ENCODE data around the gene MAFG. TPM values are rescaled to one million over a fixed set of nuclear protein-coding genes. Genes with fewer than 3 reads are reported as not detected.

MAFG gene
- total RNA-seq, 1 experiment from 2014 or later = 36.1 TPM

DNA sequence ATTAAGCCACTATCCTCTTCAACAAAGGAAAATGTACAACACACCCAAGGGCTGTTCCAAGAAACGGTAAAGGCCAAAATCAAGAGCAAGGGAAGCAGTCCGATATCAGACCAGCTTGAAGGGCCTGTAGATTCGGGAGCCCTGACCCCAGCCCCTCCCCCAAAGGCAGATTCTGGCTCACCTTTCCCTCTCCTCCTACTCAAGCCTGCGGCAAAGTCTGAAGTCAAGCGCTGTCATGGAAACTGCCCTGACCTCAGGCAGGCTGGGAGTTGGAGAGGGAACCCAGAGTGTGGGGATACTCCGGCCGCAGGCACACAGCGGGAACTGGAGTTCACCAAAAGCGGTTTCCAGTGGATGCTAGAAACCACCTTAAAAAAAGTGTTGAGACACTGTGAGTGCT is 37.9 kb downstream of the MAFG start:
- CTCF ChIA-PET = no interaction called here
- TF ChIP-seq, protein P1, sequence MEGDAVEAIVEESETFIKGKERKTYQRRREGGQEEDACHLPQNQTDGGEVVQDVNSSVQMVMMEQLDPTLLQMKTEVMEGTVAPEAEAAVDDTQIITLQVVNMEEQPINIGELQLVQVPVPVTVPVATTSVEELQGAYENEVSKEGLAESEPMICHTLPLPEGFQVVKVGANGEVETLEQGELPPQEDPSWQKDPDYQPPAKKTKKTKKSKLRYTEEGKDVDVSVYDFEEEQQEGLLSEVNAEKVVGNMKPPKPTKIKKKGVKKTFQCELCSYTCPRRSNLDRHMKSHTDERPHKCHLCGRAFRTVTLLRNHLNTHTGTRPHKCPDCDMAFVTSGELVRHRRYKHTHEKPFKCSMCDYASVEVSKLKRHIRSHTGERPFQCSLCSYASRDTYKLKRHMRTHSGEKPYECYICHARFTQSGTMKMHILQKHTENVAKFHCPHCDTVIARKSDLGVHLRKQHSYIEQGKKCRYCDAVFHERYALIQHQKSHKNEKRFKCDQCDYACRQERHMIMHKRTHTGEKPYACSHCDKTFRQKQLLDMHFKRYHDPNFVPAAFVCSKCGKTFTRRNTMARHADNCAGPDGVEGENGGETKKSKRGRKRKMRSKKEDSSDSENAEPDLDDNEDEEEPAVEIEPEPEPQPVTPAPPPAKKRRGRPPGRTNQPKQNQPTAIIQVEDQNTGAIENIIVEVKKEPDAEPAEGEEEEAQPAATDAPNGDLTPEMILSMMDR (IDR thresholded peaks at IDR 0.05; ENCODE audit: unreplicated experiment) = no peak
- Mint-ChIP-seq H3K36me3 (ENCODE audit: insufficient read depth, unreplicated experiment) (peaks cover 86% of the 10 kb centered on the region), H3K27me3 (ENCODE audit: unreplicated experiment) (no peaks in the 10 kb centered on the region), H3K9me3 (ENCODE audit: low read depth, unreplicated experiment) (no peaks in the 10 kb centered on the region), H3K27ac (ENCODE audit: unreplicated experiment) (peak overlapping the region; percentile 47), H3K4me1 (ENCODE audit: low read depth, unreplicated experiment) (no peaks in the 10 kb centered on the region), H3K4me3 (ENCODE audit: low read depth, unreplicated experiment) (peak overlapping the region; percentile 92)
- no TSS peak for BruUV-seq (replicated peaks)
- intact Hi-C loops (cut with micrococcal nuclease; ENCODE audit: unreplicated experiment) = no loop called here
- no peak for DNase-seq

DNA sequence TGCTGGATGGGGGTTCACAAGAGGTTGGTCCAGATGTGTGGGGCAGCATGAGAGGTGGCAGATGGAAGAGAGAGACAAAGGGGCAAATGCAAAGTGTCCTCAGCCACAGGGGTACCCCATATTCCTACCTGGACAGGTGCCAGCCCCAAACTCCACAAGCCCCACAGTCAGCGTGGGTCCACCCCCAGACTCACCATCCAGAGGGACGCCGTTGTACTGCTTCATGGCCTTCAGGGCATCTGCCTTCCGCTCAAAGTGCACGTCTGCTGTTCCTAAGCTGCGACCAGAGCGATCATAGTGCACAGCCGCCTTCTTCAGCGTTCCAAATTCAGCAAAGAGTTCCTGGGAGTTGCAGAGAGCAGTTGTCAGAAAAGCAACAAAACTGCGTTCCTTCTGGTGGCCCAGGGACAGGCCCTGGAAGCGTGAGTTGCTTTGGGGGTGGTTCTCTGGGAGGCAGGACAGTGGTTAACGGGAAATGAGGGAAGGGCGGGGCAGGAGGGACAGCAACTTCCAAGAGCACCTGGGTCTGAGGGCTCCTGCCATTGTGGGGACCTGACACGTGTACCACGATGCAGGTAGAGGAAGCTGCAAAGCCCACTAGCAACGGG is 38.4 kb downstream of the MAFG start:
- peak overlapping the region; percentile 47 for H3K27ac Mint-ChIP-seq (ENCODE audit: unreplicated experiment)
- TF ChIP-seq, protein P1 (IDR thresholded peaks at IDR 0.05; ENCODE audit: unreplicated experiment) = no peak
- no peaks in the 10 kb centered on the region for H3K4me1 Mint-ChIP-seq (ENCODE audit: low read depth, unreplicated experiment)
- H3K36me3 Mint-ChIP-seq (ENCODE audit: insufficient read depth, unreplicated experiment) = peaks cover 88% of the 10 kb centered on the region
- H3K9me3 Mint-ChIP-seq (ENCODE audit: low read depth, unreplicated experiment) = no peaks in the 10 kb centered on the region
- no TSS peak for BruUV-seq (replicated peaks)
- H3K27me3 Mint-ChIP-seq (ENCODE audit: unreplicated experiment) = no peaks in the 10 kb centered on the region
- CTCF ChIA-PET = no interaction called here
- H3K4me3 Mint-ChIP-seq (ENCODE audit: low read depth, unreplicated experiment) = peak overlapping the region; percentile 92
- DNase-seq = no peak
- intact Hi-C loops (cut with micrococcal nuclease; ENCODE audit: unreplicated experiment) = no loop called here

DNA sequence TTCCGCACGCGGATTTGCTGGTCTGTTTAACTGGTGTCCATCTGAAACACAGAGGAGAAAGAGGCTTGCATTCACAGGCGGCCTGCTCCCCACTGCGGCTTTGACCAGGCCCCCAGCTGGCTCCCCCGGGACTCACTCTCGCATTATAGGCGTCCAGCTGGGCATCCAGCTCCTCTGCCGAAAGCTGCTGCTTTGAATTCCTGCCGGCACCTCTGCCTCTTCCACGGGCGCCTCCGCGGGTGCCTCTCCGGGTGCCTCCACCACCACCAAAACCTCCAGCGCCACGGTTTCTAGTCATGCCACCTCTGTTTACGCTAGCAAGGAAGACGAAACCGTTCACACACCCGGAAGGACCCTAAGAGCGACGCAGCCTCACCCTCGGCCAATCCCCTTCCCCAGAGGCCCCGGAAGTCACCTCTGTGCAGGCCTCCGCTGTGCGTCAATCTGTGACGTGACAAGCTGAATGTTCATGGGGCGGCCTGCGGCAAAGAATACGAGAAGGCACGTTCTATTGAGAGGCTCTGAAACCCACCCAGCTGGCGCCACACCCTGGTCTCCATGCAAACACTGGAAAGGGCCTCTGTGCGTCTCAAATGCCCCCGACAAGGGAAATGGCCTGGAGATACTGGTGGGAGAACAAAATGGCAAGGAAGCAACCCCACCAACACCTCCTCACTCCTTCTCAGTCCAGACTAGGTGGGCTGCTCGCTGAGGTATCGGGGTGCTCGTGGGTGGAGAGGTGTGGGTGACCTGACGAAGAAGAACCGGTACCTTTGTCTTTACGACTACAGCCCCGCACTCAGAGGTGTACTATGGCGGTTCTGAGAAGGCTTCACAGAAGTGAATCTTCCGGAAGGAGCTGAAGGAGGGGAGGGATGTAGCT is 39.2 kb downstream of the MAFG start:
- DNase-seq = no peak
- CTCF ChIA-PET = interaction anchor here (0.6 kb wide), 1 partner anchor 359 kb away, joined by 3 read pairs; no protein-coding TSS in a partner anchor
- no peaks in the 10 kb centered on the region for H3K4me1 Mint-ChIP-seq (ENCODE audit: low read depth, unreplicated experiment)
- TF ChIP-seq, protein P1 (IDR thresholded peaks at IDR 0.05; ENCODE audit: unreplicated experiment) = no peak
- peak overlapping the region; percentile 47 for H3K27ac Mint-ChIP-seq (ENCODE audit: unreplicated experiment)
- intact Hi-C loops (cut with micrococcal nuclease; ENCODE audit: unreplicated experiment) = no loop called here
- BruUV-seq (replicated peaks) = no TSS peak
- H3K4me3 Mint-ChIP-seq (ENCODE audit: low read depth, unreplicated experiment) = peak overlapping the region; percentile 92
- peaks cover 84% of the 10 kb centered on the region for H3K36me3 Mint-ChIP-seq (ENCODE audit: insufficient read depth, unreplicated experiment)
- no peaks in the 10 kb centered on the region for H3K27me3 Mint-ChIP-seq (ENCODE audit: unreplicated experiment)
- H3K9me3 Mint-ChIP-seq (ENCODE audit: low read depth, unreplicated experiment) = no peaks in the 10 kb centered on the region

DNA sequence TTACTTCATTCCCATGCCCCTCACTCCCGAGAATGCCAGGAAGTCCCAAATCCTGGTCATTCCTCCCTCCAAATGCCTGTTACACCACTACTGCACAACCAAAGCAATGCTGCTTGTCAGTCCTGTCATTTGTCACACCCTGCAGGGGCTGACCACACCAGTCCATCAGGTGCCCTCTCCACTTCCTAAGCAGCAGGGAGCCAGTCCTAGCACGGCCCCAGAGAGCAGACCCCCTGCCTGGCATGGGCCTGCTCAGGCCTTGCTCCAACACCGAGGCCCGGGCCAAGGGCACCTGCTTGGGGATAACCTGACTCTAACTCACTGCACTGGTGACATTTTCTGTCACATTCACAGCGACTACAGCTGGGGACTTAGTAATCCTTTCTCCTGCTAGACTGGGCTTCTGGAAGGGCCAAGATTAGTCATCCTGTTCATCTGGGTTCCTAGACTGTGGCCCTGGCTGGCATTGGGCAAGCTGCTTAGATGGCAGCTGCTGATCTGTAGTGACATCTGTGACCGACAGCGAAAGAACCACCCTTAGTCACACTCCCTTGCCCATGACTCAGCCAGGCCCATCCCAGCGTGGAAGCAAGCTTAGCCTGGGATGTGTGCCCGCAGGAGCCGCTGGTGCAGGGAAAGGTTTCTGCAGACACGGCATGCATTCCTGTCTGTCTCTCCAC is 41.5 kb downstream of the MAFG start:
- H3K27me3 Mint-ChIP-seq (ENCODE audit: unreplicated experiment) = no peaks in the 10 kb centered on the region
- H3K9me3 Mint-ChIP-seq (ENCODE audit: low read depth, unreplicated experiment) = no peaks in the 10 kb centered on the region
- CTCF ChIA-PET = no interaction called here
- no TSS peak for BruUV-seq (replicated peaks)
- intact Hi-C loops (cut with micrococcal nuclease; ENCODE audit: unreplicated experiment) = no loop called here
- H3K36me3 Mint-ChIP-seq (ENCODE audit: insufficient read depth, unreplicated experiment) = peaks cover 78% of the 10 kb centered on the region
- no peaks in the 10 kb centered on the region for H3K4me1 Mint-ChIP-seq (ENCODE audit: low read depth, unreplicated experiment)
- no peak for DNase-seq
- TF ChIP-seq, protein P1 (IDR thresholded peaks at IDR 0.05; ENCODE audit: unreplicated experiment) = no peak
- no peak overlapping the region for H3K4me3 Mint-ChIP-seq (ENCODE audit: low read depth, unreplicated experiment)
- no peak overlapping the region for H3K27ac Mint-ChIP-seq (ENCODE audit: unreplicated experiment)
